GM13977 (cell line): ENCODE measurements around the gene PKIB.
A peak's percentile ranks its signal among the peaks of the same experiment; 100 is the strongest.

Experiments used
- DNase-seq: peaks from one replicate; pipeline ENCODE4 v3.0.0; 2012; ENCODE audit warnings: low spot score
- in situ Hi-C: fragments of 300-500 bp; cut with MboI; formaldehyde crosslinking; loops from one replicate; pipeline ENCODE4 v1.12.0; 2022; ENCODE audit warnings: low sequenced_read_pairs, low pct_unique_long_range_greater_than_20kb, mixed read lengths, inconsistent platforms; ENCODE audit not compliant: unreplicated experiment
- TF ChIP-seq, protein P1 (sequence below): IDR thresholded peaks from 2 replicates; pipeline ENCODE4 v1.5.1; 2012; ENCODE audit warnings: mild to moderate bottlenecking, control low read depth; ENCODE audit not compliant: insufficient read depth; ENCODE audit errors: extremely low read depth, missing control alignments

The PKIB gene, protein sequence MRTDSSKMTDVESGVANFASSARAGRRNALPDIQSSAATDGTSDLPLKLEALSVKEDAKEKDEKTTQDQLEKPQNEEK

DNA sequence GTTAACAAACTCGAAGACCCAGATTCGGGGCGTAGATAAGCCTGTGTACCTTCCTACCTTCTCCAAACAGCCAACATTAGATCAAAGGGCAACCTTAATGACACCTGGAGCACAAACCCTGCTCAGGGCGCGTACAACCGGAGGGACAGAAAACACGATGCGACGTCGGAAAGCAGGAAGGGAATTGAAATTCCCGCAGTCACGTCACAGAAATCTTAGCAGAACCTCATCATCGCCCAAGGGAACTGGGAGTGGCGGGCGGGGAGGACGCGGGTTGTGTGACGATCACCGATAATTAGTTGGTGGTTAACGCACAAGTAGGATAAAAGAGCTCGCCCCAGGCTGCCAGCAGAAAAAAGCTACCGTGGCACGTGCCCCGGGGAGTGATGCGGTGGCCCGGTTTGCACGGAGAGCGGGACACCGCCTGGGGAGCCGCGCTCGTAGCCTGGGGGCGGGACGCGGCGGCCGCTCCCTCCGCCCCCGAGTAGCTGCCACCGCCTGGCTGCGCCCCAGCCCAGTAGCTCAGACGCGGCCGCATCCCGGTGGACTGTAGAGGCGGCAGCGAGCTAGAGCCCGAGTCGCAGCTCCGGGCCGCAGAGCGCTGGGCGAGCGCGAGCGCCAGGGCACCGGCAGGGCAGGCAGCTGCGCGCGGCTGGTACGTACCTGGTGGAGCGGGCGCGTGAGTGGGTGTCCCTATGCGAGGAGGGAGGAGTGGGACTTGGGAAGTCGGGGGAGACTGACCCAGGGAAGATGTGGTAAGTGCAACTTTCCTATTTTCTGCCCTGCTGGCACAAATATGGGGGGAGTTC, at the start of gene PKIB:
TSS of gene PKIB (plus strand) at position 525 of the 809 bp plus-strand sequence. CDS start 107,390 bp downstream, outside the sequence.
- in situ Hi-C loops = no loop called here
- TF ChIP-seq, protein P1, sequence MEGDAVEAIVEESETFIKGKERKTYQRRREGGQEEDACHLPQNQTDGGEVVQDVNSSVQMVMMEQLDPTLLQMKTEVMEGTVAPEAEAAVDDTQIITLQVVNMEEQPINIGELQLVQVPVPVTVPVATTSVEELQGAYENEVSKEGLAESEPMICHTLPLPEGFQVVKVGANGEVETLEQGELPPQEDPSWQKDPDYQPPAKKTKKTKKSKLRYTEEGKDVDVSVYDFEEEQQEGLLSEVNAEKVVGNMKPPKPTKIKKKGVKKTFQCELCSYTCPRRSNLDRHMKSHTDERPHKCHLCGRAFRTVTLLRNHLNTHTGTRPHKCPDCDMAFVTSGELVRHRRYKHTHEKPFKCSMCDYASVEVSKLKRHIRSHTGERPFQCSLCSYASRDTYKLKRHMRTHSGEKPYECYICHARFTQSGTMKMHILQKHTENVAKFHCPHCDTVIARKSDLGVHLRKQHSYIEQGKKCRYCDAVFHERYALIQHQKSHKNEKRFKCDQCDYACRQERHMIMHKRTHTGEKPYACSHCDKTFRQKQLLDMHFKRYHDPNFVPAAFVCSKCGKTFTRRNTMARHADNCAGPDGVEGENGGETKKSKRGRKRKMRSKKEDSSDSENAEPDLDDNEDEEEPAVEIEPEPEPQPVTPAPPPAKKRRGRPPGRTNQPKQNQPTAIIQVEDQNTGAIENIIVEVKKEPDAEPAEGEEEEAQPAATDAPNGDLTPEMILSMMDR = peak; percentile 1
- DNase-seq = peak; percentile 68

DNA sequence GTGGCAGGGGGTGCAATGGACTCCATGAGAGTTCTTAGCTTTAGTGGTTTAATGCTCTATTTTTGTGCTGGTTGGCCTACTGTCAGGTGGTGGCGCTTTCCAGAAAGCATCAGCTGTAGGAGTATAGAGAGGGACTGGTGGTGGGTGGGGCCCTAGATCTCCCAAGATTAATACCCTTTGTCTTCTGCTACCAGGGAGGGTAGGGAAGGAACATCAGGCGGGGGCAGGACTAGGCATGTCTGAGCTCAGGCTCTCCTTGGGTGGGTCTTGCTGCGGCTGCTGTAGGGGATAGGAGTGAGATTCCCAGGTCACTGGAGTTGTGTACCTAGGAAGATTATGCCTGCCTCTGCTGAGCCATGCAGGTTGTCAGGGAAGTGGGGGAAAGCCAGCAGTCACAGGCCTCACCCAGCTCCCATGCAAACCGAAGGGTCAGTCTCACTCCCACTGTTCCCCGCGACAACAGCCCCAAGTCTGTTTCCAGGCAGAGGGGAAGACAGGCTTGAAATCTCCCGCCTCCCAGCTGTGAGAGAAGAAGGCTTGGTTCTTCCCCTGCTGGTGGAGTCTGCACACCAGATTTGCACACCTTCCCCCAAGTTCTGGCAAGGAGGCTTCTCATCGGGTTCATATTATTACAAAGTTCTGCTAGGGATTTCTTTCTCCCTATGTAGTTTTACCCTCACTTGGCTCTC, 46.7 kb upstream of the PKIB start:
- TF ChIP-seq, protein P1 = no peak
- in situ Hi-C loops = no loop called here
- no peak for DNase-seq

DNA sequence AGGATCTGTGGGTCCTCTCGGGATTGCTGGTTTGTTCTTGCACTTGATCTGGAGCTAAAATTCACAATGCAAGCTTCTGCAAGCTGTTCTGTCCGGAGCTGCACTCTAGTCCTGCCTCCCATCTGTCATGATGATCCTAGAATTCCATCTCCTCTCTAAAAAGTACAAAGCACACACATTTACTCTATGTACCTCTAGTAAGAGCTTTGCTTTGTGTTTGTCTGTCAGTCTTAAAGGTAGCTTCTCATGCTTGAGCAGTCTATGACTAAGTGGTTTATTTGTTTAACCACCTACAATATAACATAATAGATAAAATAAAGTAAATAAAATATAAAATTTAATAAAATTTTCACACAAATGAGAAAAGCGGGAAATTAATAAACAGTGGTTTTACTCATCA, 46.0 kb upstream of the PKIB start:
- TF ChIP-seq, protein P1 = no peak
- in situ Hi-C loops = no loop called here
- no peak for DNase-seq

DNA sequence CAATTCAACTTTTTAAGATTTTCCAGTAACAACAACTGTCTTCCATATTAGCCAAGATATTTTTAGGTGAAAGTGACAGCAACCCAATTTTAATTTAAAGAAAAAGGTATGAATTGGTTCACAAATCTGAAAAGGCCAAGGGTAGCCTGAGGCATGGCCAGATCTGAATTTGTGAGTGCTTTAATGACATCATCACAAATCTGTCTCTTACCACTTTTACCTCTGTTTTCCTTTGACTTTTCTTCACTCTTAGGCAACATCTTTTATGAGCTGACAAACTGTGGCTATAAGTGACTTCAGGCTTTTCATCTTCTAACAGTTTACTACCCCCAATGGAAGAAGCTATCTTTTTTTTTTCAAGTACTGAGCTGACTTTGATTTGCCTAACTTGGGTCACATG, 44.5 kb upstream of the PKIB start:
- TF ChIP-seq, protein P1 = no peak
- DNase-seq = no peak
- in situ Hi-C loops = no loop called here

DNA sequence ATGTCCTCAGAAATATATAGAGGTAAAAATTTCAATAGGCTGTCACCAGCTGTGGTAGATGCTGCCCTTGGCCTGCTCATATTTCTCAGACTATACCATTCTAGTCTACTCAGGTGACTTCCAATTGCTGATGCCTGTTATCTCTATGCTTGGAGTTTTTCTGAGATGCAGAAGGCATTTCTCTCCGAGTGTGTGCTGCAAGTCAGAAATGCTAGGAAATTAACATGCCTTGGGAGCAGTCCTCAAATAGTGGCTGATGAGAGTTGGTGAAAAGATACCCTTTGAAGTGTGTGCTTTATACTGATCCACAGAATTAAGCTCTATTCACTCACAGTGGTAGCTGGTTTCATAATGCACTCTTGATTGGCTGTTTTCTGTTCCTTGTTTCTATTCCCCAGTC, 43.2 kb upstream of the PKIB start:
- in situ Hi-C loops = no loop called here
- DNase-seq = no peak
- TF ChIP-seq, protein P1 = no peak

DNA sequence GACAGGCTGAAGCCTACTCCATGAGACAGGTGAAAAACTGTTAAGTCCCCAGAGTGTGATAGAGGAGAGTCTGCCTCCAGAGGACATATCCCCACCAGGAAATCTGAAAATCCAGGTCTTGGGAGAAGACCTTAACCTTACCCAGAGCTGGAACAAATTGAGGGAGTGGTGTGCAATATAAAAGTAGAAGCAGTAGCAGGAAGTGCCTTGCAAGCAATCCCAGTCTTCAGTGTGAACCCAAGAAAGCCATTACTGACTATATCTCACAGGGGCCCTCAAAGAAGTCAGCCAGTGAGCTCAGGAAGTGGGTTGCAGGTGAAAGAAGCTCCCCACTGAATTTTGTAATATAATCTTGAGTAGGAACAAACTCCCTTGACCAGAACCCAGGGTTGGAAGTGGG, 41.9 kb upstream of the PKIB start:
- in situ Hi-C loops = no loop called here
- TF ChIP-seq, protein P1 = no peak

More for the DNA sequence above, 41.9 kb upstream of the PKIB start:
- DNase-seq = no peak
